Smooth muscle cell (in vitro differentiated cells): ENCODE data around the gene KCNK15. TPM values are rescaled to one million over a fixed set of nuclear protein-coding genes. Genes with fewer than 3 reads are reported as not detected.

Experiments
- DNase-seq: peaks from one replicate; lab custom pipeline; 2025; ENCODE audit not compliant: unreplicated experiment; lab: John Stamatoyannopoulos, UW
- H2AFZ ChIP-seq: fragments of 200-600 bp; sonication (generic); 2 replicates; pipeline ENCODE4 v1.6.0; 2016; ENCODE audit warnings: antibody characterized with exemption, low read depth, mild to moderate bottlenecking
- H3F3A ChIP-seq: fragments of 200-600 bp; sonication (generic); 2 replicates; pipeline ENCODE4 v1.6.0; 2017; ENCODE audit warnings: antibody characterized with exemption, low read depth
- H3K27ac ChIP-seq: fragments of 200-600 bp; sonication (generic); 2 replicates; pipeline ENCODE4 v1.5.1; 2016; ENCODE audit warnings: low read depth, mild to moderate bottlenecking
- H3K27me3 ChIP-seq: fragments of 200-600 bp; sonication (generic); 2 replicates; pipeline ENCODE4 v1.6.1; 2016; ENCODE audit warnings: low read depth, mild to moderate bottlenecking
- H3K36me3 ChIP-seq: fragments of 200-600 bp; sonication (generic); 2 replicates; pipeline ENCODE4 v1.5.1; 2016; ENCODE audit warnings: low read depth
- H3K4me1 ChIP-seq: fragments of 200-600 bp; sonication (generic); 2 replicates; pipeline ENCODE4 v1.5.1; 2016; ENCODE audit warnings: low read depth
- H3K4me2 ChIP-seq: fragments of 200-600 bp; sonication (generic); 2 replicates; pipeline ENCODE4 v1.6.0; 2016; ENCODE audit warnings: mild to moderate bottlenecking
- H3K4me3 ChIP-seq: fragments of 200-600 bp; sonication (generic); 2 replicates; pipeline ENCODE4 v1.5.1; 2016; ENCODE audit warnings: mild to moderate bottlenecking
- H3K79me2 ChIP-seq: fragments of 200-600 bp; sonication (generic); 2 replicates; pipeline ENCODE4 v1.6.0; 2016; ENCODE audit warnings: low read depth, mild to moderate bottlenecking
- H3K9ac ChIP-seq: fragments of 200-600 bp; sonication (generic); 2 replicates; pipeline ENCODE4 v1.6.0; 2016; ENCODE audit warnings: low read depth
- H3K9me3 ChIP-seq: fragments of 200-600 bp; sonication (generic); replicated peaks from 2 replicates; pipeline ENCODE4 v1.5.1; 2016; ENCODE audit warnings: low read depth
- H4K20me1 ChIP-seq: fragments of 200-600 bp; sonication (generic); 2 replicates; pipeline ENCODE4 v1.6.0; 2016; ENCODE audit warnings: low read depth
- CTCF ChIP-seq: fragments of 200-600 bp; sonication (generic); IDR thresholded peaks from 2 replicates; pipeline ENCODE4 v1.5.1; 2017; ENCODE audit warnings: borderline replicate concordance, mild to moderate bottlenecking, antibody characterized with exemption; ENCODE audit not compliant: insufficient read depth, poor library complexity, severe bottlenecking
- WGBS: methylation state at CpG from one replicate; pipeline ENCODE4 v1.1.7; 2016; ENCODE audit warnings: low lambda C conversion rate; 5-methylcytosine and 5-hydroxymethylcytosine counted together
- polyA plus RNA-seq: library from polyadenylated mRNA; unstranded; fragments of >200 nt; fragmentation: Nextera tagmentation; extraction: Ambion mirVana; gene quantifications from 2 replicates; pipeline ENCODE4 v1.2.1, GENCODE V29; 2016
- total RNA-seq: library from RNA; depleted of rRNA; stranded (reverse); fragments of >200 nt; gene quantifications from 2 replicates; pipeline ENCODE4 v1.2.3, GENCODE V29; 2014

KCNK15 gene
- total and polyA plus RNA-seq, 2 experiments from 2014 or later: 0.06 to 0.54 TPM

- H3K4me3 ChIP-seq: no peak overlapping the region
- no peak overlapping the region for H2AFZ ChIP-seq
- peak; percentile 10 for DNase-seq
- H3K4me1 ChIP-seq: peaks cover 3% of the 10 kb centered on the region
- H3K27me3 ChIP-seq: peaks cover 7% of the 10 kb centered on the region
- no peak overlapping the region for H3K27ac ChIP-seq
- H3K9ac ChIP-seq: no peak overlapping the region
- no peaks in the 10 kb centered on the region for H3K9me3 ChIP-seq
- no peaks in the 10 kb centered on the region for H3K79me2 ChIP-seq
- H4K20me1 ChIP-seq: no peaks in the 10 kb centered on the region
- no peaks in the 10 kb centered on the region for H3K36me3 ChIP-seq
- no peaks in the 10 kb centered on the region for H3F3A ChIP-seq
- TF ChIP-seq CTCF: peak; percentile 72
- WGBS: 21% methylated on average over 5 of the region's 5 CpGs
- H3K4me2 ChIP-seq: no peak overlapping the region
Observed at GRCh38 chr20:44747166-44748004, 1.7 kb downstream of the KCNK15 start.

- Histone ChIP-seq H3F3A (no peaks in the 10 kb centered on the region), H3K9me3 (no peaks in the 10 kb centered on the region), H3K4me2 (no peak overlapping the region), H3K27me3 (peaks cover 7% of the 10 kb centered on the region), H2AFZ (no peak overlapping the region), H3K27ac (no peak overlapping the region), H4K20me1 (no peaks in the 10 kb centered on the region), H3K4me3 (no peak overlapping the region), H3K9ac (no peak overlapping the region), H3K79me2 (no peaks in the 10 kb centered on the region), H3K4me1 (peaks cover 3% of the 10 kb centered on the region), H3K36me3 (no peaks in the 10 kb centered on the region)
- no peak for DNase-seq
- 77% methylated on average over 3 of the region's 3 CpGs for WGBS
- TF ChIP-seq CTCF: no peak
Observed at GRCh38 chr20:44748005-44748370, 2.3 kb downstream of the KCNK15 start.

- H3K9me3 ChIP-seq: no peaks in the 10 kb centered on the region
- H3K27me3 ChIP-seq: peaks cover 7% of the 10 kb centered on the region
- H2AFZ ChIP-seq: no peak overlapping the region
- peak; percentile 7 for TF ChIP-seq CTCF
- DNase-seq: no peak
- H3K4me1 ChIP-seq: peaks cover 3% of the 10 kb centered on the region
- no peak overlapping the region for H3K4me3 ChIP-seq
- no peaks in the 10 kb centered on the region for H3F3A ChIP-seq
- H3K79me2 ChIP-seq: no peaks in the 10 kb centered on the region
- H3K4me2 ChIP-seq: no peak overlapping the region
- no peak overlapping the region for H3K27ac ChIP-seq
- 73% methylated on average over 72 of the region's 73 CpGs for WGBS
- no peaks in the 10 kb centered on the region for H3K36me3 ChIP-seq
- H4K20me1 ChIP-seq: no peaks in the 10 kb centered on the region
- no peak overlapping the region for H3K9ac ChIP-seq
Observed at GRCh38 chr20:44750081-44750805, 4.6 kb downstream of the KCNK15 start.
